GM10266 (cell line): ENCODE measurements around the gene L3MBTL1.
A peak's percentile ranks its signal among the peaks of the same experiment; 100 is the strongest.

Experiments
- DNase-seq: peaks from one replicate; pipeline ENCODE4 v3.0.0; 2012; ENCODE audit errors: extremely low spot score
- CTCF ChIP-seq: IDR thresholded peaks from 2 replicates; pipeline ENCODE4 v1.5.1; 2012; ENCODE audit warnings: mild to moderate bottlenecking, low read depth; ENCODE audit not compliant: control insufficient read depth, insufficient read depth; ENCODE audit errors: missing control alignments

L3MBTL1 gene

GRCh38 chr20:43507150-43508080, at the start of gene L3MBTL1:
L3MBTL1 (plus strand) TSS chr20:43507697; CDS start chr20:43513504, 5,807 bp downstream.
- no peak for TF ChIP-seq CTCF
- peak; percentile 65 for DNase-seq

GRCh38 chr20:43458422-43458924, 49.0 kb upstream of the L3MBTL1 start:
- peak; percentile 54 for DNase-seq
- no peak for TF ChIP-seq CTCF

GRCh38 chr20:43459022-43459942, 48.2 kb upstream of the L3MBTL1 start:
- DNase-seq: no peak
- no peak for TF ChIP-seq CTCF

- no peak for DNase-seq
- no peak for TF ChIP-seq CTCF
Measured at GRCh38 chr20:43460172-43460829, 47.2 kb upstream of the L3MBTL1 start.

GRCh38 chr20:43460830-43461200, 46.7 kb upstream of the L3MBTL1 start:
- no peak for TF ChIP-seq CTCF
- DNase-seq: no peak

- no peak for DNase-seq
Measured at GRCh38 chr20:43461894-43462659, 45.4 kb upstream of the L3MBTL1 start.

More at GRCh38 chr20:43461894-43462659, 45.4 kb upstream of the L3MBTL1 start:
- no peak for TF ChIP-seq CTCF
